WERI-Rb-1 (cell line): ENCODE results near the gene STYXL1.
A peak's percentile ranks its signal among the peaks of the same experiment; 100 is the strongest.

Experiments
- DNase-seq: peaks from one replicate; pipeline ENCODE4 v3.0.0-alpha.2; 2020
- H3K27ac ChIP-seq: fragments of 250-450 bp; sonication (Bioruptor Pico); 2 replicates; pipeline ENCODE4 v1.5.1; 2020; ENCODE audit warnings: mild to moderate bottlenecking, moderate library complexity
- H3K27me3 ChIP-seq: fragments of 250-450 bp; sonication (Bioruptor Pico); 2 replicates; pipeline ENCODE4 v1.5.1; 2021; ENCODE audit warnings: mild to moderate bottlenecking, low read depth, moderate library complexity; ENCODE audit not compliant: insufficient read depth, severe bottlenecking
- H3K36me3 ChIP-seq: fragments of 250-450 bp; sonication (Bioruptor Pico); 2 replicates; pipeline ENCODE4 v1.5.1; 2020; ENCODE audit warnings: mild to moderate bottlenecking, moderate library complexity
- H3K4me3 ChIP-seq: 2 replicates; pipeline ENCODE4 v1.5.1; 2011; ENCODE audit warnings: low read depth, mild to moderate bottlenecking, control low read depth, low read length
- H3K9me3 ChIP-seq: fragments of 250-450 bp; sonication (Bioruptor Pico); 2 replicates; pipeline ENCODE4 v1.5.1; 2021; ENCODE audit warnings: mild to moderate bottlenecking, moderate library complexity; ENCODE audit not compliant: severe bottlenecking
- TF ChIP-seq, protein P1 (sequence below): IDR thresholded peaks from 2 replicates; pipeline ENCODE4 v1.5.1; 2011; ENCODE audit warnings: low read depth, mild to moderate bottlenecking, control low read depth, inconsistent platforms, low read length

STYXL1 gene

DNA sequence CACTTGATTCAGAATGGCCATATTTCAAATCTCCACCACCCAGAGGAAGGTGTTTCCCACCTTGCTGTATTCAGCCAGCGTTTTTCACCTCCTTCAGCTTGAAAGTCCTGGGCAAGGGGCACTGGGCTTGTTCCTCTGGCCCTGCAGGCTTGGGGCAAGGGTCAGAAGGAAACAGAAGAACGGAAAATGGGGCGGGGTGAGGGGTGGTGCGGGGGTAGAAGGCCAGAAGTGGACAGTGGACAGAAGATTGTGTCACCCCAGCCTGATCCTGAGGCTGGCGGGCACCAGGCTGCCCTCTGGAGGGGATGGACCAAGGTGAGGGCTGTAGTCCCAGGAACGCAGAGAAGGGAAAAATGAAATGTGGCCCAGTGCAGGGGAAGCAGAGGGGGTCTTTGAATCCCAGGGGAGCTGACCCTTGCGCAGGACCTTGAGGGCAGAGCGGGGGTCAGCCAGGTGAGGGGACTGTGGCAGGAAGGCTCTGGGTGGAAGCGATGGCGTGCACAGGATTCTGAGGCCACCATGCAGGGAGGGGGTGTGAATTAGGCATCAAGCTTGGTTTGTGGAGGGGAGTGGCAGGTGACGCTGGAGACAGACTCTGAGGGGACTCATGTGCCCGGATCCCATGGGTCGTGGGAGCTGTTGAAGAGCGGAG is 76.4 kb downstream of the STYXL1 start:
- Histone ChIP-seq H3K27me3 (no peaks in the 10 kb centered on the region), H3K27ac (no peak overlapping the region), H3K4me3 (no peak overlapping the region), H3K36me3 (peaks cover 4% of the 10 kb centered on the region; the same call in 1 of the 2 replicates), H3K9me3 (no peaks in the 10 kb centered on the region)
- DNase-seq = no peak
- TF ChIP-seq, protein P1, sequence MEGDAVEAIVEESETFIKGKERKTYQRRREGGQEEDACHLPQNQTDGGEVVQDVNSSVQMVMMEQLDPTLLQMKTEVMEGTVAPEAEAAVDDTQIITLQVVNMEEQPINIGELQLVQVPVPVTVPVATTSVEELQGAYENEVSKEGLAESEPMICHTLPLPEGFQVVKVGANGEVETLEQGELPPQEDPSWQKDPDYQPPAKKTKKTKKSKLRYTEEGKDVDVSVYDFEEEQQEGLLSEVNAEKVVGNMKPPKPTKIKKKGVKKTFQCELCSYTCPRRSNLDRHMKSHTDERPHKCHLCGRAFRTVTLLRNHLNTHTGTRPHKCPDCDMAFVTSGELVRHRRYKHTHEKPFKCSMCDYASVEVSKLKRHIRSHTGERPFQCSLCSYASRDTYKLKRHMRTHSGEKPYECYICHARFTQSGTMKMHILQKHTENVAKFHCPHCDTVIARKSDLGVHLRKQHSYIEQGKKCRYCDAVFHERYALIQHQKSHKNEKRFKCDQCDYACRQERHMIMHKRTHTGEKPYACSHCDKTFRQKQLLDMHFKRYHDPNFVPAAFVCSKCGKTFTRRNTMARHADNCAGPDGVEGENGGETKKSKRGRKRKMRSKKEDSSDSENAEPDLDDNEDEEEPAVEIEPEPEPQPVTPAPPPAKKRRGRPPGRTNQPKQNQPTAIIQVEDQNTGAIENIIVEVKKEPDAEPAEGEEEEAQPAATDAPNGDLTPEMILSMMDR = peak; percentile 22; the same call in 1 of the 2 replicates

DNA sequence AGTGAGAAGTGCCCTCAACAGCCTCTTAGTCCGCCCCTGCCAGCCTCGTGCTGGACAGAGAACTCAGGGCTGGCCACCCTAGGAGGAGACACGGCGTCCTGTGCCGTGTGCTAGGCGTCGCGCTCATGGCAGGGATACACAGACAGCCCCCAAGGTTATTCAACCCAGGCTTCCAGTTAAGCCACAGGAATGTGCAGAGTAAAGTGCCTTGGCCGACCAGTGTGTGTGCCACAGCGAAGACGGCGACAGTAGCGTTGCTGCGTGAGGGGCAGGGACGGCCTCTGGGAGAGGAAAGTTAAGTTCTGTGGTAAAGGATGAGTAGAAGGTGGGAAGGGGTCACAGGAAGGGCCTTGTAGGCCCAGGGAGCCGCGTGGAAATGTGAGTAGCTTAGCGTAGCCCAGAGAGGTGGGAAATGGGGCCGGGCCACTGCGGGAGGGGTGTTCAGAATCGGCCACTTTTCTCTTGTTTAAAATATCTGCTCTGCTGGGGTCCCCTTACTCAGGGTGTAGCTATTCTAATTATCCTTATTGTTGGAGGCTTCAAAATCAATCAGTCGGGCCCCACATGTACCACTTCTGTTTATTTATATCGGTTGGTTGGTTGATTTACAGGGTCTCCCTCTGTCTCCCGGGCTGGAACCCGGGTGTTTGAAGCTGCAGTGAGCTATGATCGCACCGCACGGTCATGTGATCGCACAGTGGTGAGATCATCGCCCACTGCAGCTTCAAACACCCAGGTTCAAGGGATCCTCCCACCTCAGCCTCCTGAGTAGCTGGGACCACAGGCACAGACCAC is 77.9 kb downstream of the STYXL1 start:
- no peak overlapping the region for H3K4me3 ChIP-seq
- DNase-seq = no peak
- TF ChIP-seq, protein P1 = no peak
- peaks cover 4% of the 10 kb centered on the region; the same call in 1 of the 2 replicates for H3K36me3 ChIP-seq
- no peaks in the 10 kb centered on the region for H3K9me3 ChIP-seq
- H3K27ac ChIP-seq = no peak overlapping the region
- H3K27me3 ChIP-seq = no peaks in the 10 kb centered on the region

DNA sequence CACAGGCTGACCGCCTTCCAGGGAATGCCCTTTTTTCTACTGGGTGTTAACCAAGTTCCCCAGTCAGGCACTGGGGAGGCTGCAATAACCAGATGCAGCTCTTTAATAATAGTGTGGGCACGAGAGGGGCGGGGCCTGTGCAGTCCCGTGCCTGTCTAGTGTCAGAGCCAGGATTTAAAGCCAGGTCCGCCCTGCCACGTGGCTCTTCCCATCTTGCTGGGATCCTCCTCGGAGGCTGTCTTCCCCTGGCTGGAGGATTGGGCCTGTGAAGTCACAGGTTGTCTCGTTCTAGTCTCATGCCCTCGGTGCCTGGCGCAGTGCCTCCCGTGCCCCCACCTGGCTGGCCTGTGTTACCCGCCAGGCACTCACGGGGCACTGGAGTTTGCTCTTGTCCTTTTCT is 78.6 kb downstream of the STYXL1 start:
- Histone ChIP-seq H3K9me3 (no peaks in the 10 kb centered on the region), H3K27ac (no peak overlapping the region), H3K4me3 (no peak overlapping the region), H3K36me3 (peaks cover 4% of the 10 kb centered on the region), H3K27me3 (no peaks in the 10 kb centered on the region)
- TF ChIP-seq, protein P1 = no peak
- DNase-seq = no peak

GRCh38 chr7:75968561-75969001 is 79.2 kb downstream of the STYXL1 start:
- TF ChIP-seq, protein P1 = no peak
- no peak overlapping the region for H3K27ac ChIP-seq
- H3K36me3 ChIP-seq = peaks cover 4% of the 10 kb centered on the region
- no peak overlapping the region for H3K4me3 ChIP-seq
- DNase-seq = no peak
- H3K9me3 ChIP-seq = no peaks in the 10 kb centered on the region
- H3K27me3 ChIP-seq = no peaks in the 10 kb centered on the region

- DNase-seq = no peak
- peaks cover 4% of the 10 kb centered on the region for H3K36me3 ChIP-seq
- TF ChIP-seq, protein P1 = no peak
- H3K9me3 ChIP-seq = no peaks in the 10 kb centered on the region
- H3K27me3 ChIP-seq = no peaks in the 10 kb centered on the region
- H3K4me3 ChIP-seq = no peak overlapping the region
- no peak overlapping the region for H3K27ac ChIP-seq
Measured at GRCh38 chr7:75968012-75968411, 79.8 kb downstream of the STYXL1 start.
